Endothelial cell of umbilical vein (primary cell): ENCODE measurements around the gene IRF1. TPM values are rescaled to one million over a fixed set of nuclear protein-coding genes. Genes with fewer than 3 reads are reported as not detected.

Source experiments
- BruUV-seq: library from RNA; stranded (reverse); fragments of 400-500 nt; replicated peaks from 2 replicates; lab custom pipeline; 2021; lab: Mats Ljungman, UMichigan
- CTCF ChIA-PET: fragments of 300-600, 350-600 bp; sonication (Branson Sonifier 250); formaldehyde crosslinking; loops from one replicate; lab custom pipeline; 2021; ENCODE audit warnings: antibody characterized with exemption, inconsistent platforms; lab: Charles Lee
- POLR2A ChIA-PET: fragments of 300-600, 350-600 bp; sonication (Branson Sonifier 250); formaldehyde crosslinking; loops from one replicate; lab custom pipeline; 2021; ENCODE audit warnings: antibody characterized with exemption, inconsistent platforms; lab: Charles Lee
- DNase-seq: peaks from one replicate; pipeline ENCODE4 v3.0.0-alpha.2; 2011; ENCODE audit warnings: low read depth, low spot score
- FAIRE-seq: peaks from 2 replicates; lab custom pipeline; 2011; peaks lifted over from hg19 to GRCh38; lab: Jason Lieb, UNC
- H2AFZ ChIP-seq: 2 replicates; pipeline ENCODE4 v1.6.0; 2012; ENCODE audit warnings: low read depth, low read length, control low read depth, inconsistent platforms
- H3K27ac ChIP-seq: 2 replicates; pipeline ENCODE4 v1.5.1; 2011; ENCODE audit warnings: low read depth, mild to moderate bottlenecking, control low read depth, low read length, moderate library complexity; ENCODE audit not compliant: insufficient read depth
- H3K27me3 ChIP-seq, 2 experiments: 2 replicates each; pipeline versions ENCODE4 v1.6.0 to v1.6.1; 2011; ENCODE audit warnings: low read length in 2 of 2, mixed read lengths in 1 of 2; ENCODE audit not compliant: control insufficient read depth in 2 of 2, insufficient read depth in 2 of 2
- H3K36me3 ChIP-seq, 2 experiments: 2 replicates in 1 of 2; 3 replicates in 1 of 2; pipeline ENCODE4 v1.5.1; 2011; ENCODE audit warnings: low read length in 2 of 2, mild to moderate bottlenecking in 1 of 2, moderate library complexity in 1 of 2; ENCODE audit not compliant: control insufficient read depth in 2 of 2, insufficient read depth in 2 of 2; ENCODE audit errors: extremely low read depth in 1 of 2
- H3K4me1 ChIP-seq: 3 replicates; pipeline ENCODE4 v1.5.1; 2011; ENCODE audit warnings: mild to moderate bottlenecking, low read length; ENCODE audit not compliant: control insufficient read depth, insufficient read depth; ENCODE audit errors: extremely low read depth
- H3K4me2 ChIP-seq: 2 replicates; pipeline ENCODE4 v1.6.1; 2011; ENCODE audit warnings: low read length, control low read depth, mixed read lengths; ENCODE audit not compliant: insufficient read depth
- H3K4me3 ChIP-seq, 3 experiments: fragments of 200-600 bp in 1 of 3; sonication (generic), shearing (Covaris generic) in 1 of 3; replicated peaks in 1 of 3; 2 replicates each; pipeline ENCODE4 v1.5.1; 2011 to 2016; ENCODE audit warnings: control low read depth in 3 of 3, low read length in 3 of 3, mild to moderate bottlenecking in 2 of 3, inconsistent platforms in 1 of 3, low read depth in 1 of 3, moderate library complexity in 1 of 3; ENCODE audit not compliant: insufficient read depth in 1 of 3
- H3K79me2 ChIP-seq: 2 replicates; pipeline ENCODE4 v1.6.0; 2012; ENCODE audit warnings: low read length, inconsistent platforms; ENCODE audit not compliant: control insufficient read depth, insufficient read depth
- H3K9ac ChIP-seq: replicated peaks from 2 replicates; pipeline ENCODE3; 2011; ENCODE audit warnings: low read length, control low read depth; ENCODE audit not compliant: insufficient read depth; ENCODE audit errors: extremely low read depth
- H3K9me1 ChIP-seq: replicated peaks from 3 replicates; pipeline ENCODE4 v1.6.0; 2011; ENCODE audit warnings: mild to moderate bottlenecking, low read length; ENCODE audit not compliant: control insufficient read depth, insufficient read depth; ENCODE audit errors: extremely low read depth
- H3K9me3 ChIP-seq: replicated peaks from 2 replicates; pipeline ENCODE4 v1.5.1; 2012; ENCODE audit warnings: low read length, inconsistent platforms; ENCODE audit not compliant: control insufficient read depth, insufficient read depth
- H4K20me1 ChIP-seq: replicated peaks from 2 replicates; pipeline ENCODE3; 2011; ENCODE audit warnings: mild to moderate bottlenecking, low read length; ENCODE audit not compliant: control insufficient read depth, insufficient read depth; ENCODE audit errors: extremely low read depth
- EZH2 ChIP-seq: IDR thresholded peaks from 2 replicates; pipeline ENCODE4 v1.6.1; 2012; ENCODE audit warnings: borderline replicate concordance, low read depth, mild to moderate bottlenecking, moderate library complexity, low read length, inconsistent platforms; ENCODE audit not compliant: severe bottlenecking
- FOS ChIP-seq: IDR thresholded peaks from 2 replicates; pipeline ENCODE4 v1.6.1; 2011; ENCODE audit warnings: mild to moderate bottlenecking, low read length, moderate library complexity, borderline replicate concordance; ENCODE audit not compliant: insufficient read depth
- GATA2 ChIP-seq: IDR thresholded peaks from 2 replicates; pipeline ENCODE4 v1.7.0; 2011; ENCODE audit warnings: low read depth, mild to moderate bottlenecking, moderate library complexity, mixed read lengths, low read length; ENCODE audit not compliant: insufficient read length, insufficient read depth
- MAX ChIP-seq: IDR thresholded peaks from 2 replicates; pipeline ENCODE4 v1.6.1; 2011; ENCODE audit not compliant: insufficient read depth, insufficient read length
- MYC ChIP-seq: IDR thresholded peaks from one replicate; pipeline ENCODE4 v1.6.1; 2011; ENCODE audit warnings: mild to moderate bottlenecking, low read depth, low read length
- POLR2A ChIP-seq: IDR thresholded peaks from 2 replicates; pipeline ENCODE4 v1.6.1; 2012; ENCODE audit warnings: low read depth, mild to moderate bottlenecking, control low read depth, low read length
- POLR2AphosphoS5 ChIP-seq: IDR thresholded peaks from 2 replicates; pipeline ENCODE4 v1.6.1; 2012; ENCODE audit warnings: low read depth, mild to moderate bottlenecking, control low read depth, low read length, moderate library complexity; ENCODE audit not compliant: insufficient read depth
- dilution Hi-C: fragments of 300-500 bp; cut with MboI; formaldehyde crosslinking; loops from one replicate; pipeline ENCODE4 v1.15.0; 2019; ENCODE audit warnings: low sequenced_read_pairs; ENCODE audit not compliant: extremely low pct_ligation_motif_present
- intact Hi-C: fragments of 100-400 bp; cut with micrococcal nuclease; formaldehyde crosslinking; loops from one replicate; pipeline ENCODE4 v1.10.0; 2022
- polyA plus RNA-seq, 4 experiments: library from polyadenylated mRNA; depleted of rRNA in 3 of 4; stranded (reverse) in 3 of 4; unstranded in 1 of 4; fragments of >200 nt; gene quantifications; 2 replicates each; pipeline versions ENCODE4 v1.2.1 to v1.2.3, GENCODE V29; 2011 to 2012; ENCODE audit warnings: missing spikeins in 1 of 4
- total RNA-seq: library from RNA; stranded (reverse); gene quantifications from 2 replicates; pipeline ENCODE4 v1.2.3, GENCODE V29; 2021

The IRF1 gene
- total and polyA plus RNA-seq, 2 donors (not counting 3 experiments of a cell fraction or from before 2014, with no cell fraction given) = 12.3 to 28.0 TPM

GRCh38 chr5:132436936-132437335 lies 53.6 kb downstream of the IRF1 start:
- Histone ChIP-seq H3K9ac (no peak overlapping the region), H3K79me2 (no peaks in the 10 kb centered on the region), H3K4me3 (no peak overlapping the region), H4K20me1 (no peaks in the 10 kb centered on the region), H3K4me2 (no peak overlapping the region), H3K9me1 (no peaks in the 10 kb centered on the region), H3K4me1 (peaks cover 4% of the 10 kb centered on the region), H3K27ac (no peak overlapping the region), H3K36me3 (no peaks in the 10 kb centered on the region), H3K27me3 (no peaks in the 10 kb centered on the region), H3K9me3 (no peaks in the 10 kb centered on the region), H2AFZ (no peak overlapping the region)
- CTCF ChIA-PET = interaction anchor here (1.4 kb wide), 1 partner anchor 10 kb away, joined by 4 read pairs; no protein-coding TSS in a partner anchor
- TF ChIP-seq MAX = no peak
- DNase-seq (no peak), FAIRE-seq (no peak)
- intact Hi-C loops (no loop called here), dilution Hi-C loops (no loop called here)
- POLR2A ChIA-PET = no interaction called here
- no TSS peak for BruUV-seq

- ChIA-PET POLR2A (no interaction called here), CTCF (interaction anchor here (1.0 kb wide), 1 partner anchor 29 kb away, joined by 3 read pairs; no protein-coding TSS in a partner anchor)
- H3K27me3 ChIP-seq = no peaks in the 10 kb centered on the region
- H3K79me2 ChIP-seq = no peaks in the 10 kb centered on the region
- intact Hi-C loops (no loop called here), dilution Hi-C loops (no loop called here)
- no peaks in the 10 kb centered on the region for H3K36me3 ChIP-seq
- DNase-seq (no peak), FAIRE-seq (no peak)
- H4K20me1 ChIP-seq = no peaks in the 10 kb centered on the region
- H3K9me1 ChIP-seq = no peaks in the 10 kb centered on the region
- H3K4me1 ChIP-seq = peaks cover 4% of the 10 kb centered on the region
- no peak overlapping the region for H2AFZ ChIP-seq
- H3K9ac ChIP-seq = no peak overlapping the region
- TF ChIP-seq EZH2 (no peak), GATA2 (no peak), FOS (no peak), POLR2AphosphoS5 (no peak), MAX (no peak), MYC (no peak), POLR2A (no peak)
- no peak overlapping the region for H3K4me3 ChIP-seq
- H3K27ac ChIP-seq = no peak overlapping the region
- BruUV-seq = no TSS peak
- no peaks in the 10 kb centered on the region for H3K9me3 ChIP-seq
- no peak overlapping the region for H3K4me2 ChIP-seq
These were observed 54.7 kb downstream of the IRF1 start for GRCh38 chr5:132435886-132436285.
